DMS53 (cell line): ENCODE results near the gene CHRNA7.

ENCODE experiments used
- DNase-seq: peaks from one replicate; lab custom pipeline; 2025; lab: John Stamatoyannopoulos, UW

The CHRNA7 gene

DNA sequence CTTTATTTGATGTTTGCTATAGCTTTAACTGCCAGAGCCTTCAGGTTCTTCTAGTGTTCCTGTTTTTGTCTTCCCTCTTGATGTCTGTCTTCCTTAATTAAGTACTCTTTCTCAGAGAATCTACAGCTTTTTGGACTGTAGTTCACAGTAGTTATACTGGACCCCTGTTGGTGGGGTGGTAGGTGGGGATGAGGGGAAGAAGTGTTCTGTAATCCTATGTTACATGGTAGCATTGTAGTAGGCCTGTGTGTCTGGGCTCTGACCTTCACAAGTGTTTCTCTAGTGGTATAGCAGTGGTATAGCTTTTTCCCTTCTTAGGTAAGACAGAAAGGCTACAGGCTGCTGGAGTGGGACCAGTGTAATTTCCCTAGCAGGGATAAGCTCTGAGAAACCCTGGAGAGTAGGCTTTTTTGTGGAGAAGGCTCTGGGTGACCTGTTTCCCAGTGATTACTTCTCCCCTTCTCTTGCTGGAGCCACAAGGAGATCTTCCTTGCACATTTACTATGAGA lies 59.6 kb downstream of the CHRNA7 start:
- no peak for DNase-seq

DNA sequence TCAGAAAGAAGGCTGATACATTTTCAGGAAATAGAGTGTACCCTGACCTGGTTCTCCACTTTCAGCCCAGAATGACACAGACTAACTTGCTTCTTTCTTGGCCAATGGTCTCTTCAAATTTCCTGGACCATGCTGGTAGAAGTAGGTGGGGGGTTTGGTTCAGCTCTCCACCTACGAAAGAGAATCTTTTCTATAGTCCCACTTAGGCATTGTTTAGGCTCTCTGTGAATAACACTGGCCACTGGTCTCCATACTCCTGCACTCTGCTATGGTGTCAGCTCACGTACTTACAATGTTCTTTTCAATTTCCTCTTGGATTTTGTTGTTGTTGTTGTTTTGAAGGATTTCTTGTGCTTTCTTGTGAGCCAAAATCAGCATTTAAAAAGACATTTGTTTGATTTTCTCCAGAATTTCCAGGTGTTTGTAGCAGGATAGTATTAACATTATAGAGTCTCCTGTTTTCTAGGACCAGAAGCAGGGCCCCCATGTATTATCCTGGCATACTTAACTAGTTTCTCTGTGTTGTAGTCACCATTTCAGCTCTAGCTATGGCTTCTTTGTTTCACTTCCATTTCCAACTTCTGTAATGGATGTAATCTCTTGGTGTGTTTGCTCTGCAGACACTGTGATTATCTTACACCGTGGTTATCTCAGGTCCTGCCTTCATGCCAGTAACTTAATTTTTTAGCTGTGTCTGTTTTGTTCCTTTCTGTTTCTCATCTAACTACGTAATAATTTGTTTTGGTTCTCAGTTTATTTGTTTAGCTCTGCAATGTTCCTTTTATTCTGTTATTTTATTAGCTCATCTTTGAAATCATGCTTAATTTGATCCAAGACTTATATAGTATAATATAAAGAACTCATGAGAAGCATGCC lies 61.4 kb downstream of the CHRNA7 start:
- DNase-seq = no peak

DNA sequence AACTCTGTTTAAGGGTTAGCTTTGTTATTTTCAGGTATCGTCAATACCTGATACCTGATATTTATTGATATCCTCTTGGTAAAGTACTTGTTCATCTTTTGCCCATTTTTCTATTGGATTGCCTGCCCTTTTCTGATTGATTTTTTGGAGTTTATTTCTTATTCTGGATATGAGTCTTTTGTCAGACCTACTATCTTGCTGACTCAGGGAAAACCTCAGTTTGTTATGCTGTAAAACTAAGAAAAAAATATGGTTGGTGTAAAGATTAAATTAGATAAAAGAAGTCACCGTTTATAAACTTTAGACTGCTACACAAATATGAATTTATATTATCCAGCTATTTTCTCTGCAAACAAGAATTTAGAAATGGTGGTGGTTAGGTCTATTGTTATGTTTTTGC lies 65.9 kb downstream of the CHRNA7 start:
- DNase-seq = no peak

DNA sequence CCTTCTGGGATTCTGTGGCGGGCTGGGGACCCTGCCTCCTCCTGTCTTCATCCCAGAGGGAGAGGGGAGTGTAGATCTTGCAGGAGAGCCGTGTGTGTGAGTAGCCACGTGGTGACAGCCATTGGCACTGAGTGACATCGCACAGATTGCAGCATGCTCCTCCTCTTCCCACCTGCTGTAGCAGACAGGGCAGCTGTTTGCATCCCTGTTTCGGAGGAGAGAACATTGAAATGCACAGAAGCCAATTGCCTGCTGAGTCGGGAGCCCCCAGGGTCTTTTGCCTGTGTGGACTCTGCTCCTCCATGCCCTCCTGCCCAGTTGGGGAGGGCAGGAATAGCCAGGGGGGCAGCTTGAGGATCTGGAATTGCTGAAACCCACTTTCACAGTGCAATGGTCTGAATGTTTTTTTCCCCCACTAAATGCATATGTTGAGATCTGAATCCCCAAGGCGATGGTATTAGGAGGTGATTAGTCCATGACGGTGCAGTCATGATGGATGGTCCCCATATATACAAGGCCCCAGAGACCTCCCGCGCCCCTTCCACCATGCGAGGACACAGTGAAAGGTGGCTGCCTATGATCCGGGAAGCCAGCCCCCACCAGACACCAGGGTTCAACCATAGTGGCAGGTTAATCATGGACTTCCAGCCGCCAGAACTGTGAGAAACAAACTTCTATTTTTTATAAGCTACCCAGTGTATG lies 66.8 kb downstream of the CHRNA7 start:
- DNase-seq = no peak

DNA sequence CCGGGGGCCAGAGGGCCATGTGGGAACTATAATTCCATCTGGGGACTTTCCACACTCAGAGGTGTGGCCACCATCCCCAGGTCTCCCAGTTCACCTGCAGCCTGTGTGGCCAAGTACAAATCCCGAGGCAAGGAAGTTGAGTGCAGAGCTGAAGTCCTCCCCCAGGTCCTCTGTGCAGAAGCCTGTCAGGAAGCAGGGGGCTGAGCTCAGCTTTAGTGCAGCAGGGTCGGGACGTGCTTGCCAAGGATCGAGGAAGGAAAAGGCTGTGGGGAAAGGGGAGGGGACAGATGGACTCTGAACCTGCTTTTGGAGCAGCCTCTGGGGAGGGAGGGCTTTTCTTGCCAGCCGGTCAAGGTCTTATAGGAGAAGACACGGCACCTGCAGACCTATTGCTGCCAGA lies 67.7 kb downstream of the CHRNA7 start:
- no peak for DNase-seq

DNA sequence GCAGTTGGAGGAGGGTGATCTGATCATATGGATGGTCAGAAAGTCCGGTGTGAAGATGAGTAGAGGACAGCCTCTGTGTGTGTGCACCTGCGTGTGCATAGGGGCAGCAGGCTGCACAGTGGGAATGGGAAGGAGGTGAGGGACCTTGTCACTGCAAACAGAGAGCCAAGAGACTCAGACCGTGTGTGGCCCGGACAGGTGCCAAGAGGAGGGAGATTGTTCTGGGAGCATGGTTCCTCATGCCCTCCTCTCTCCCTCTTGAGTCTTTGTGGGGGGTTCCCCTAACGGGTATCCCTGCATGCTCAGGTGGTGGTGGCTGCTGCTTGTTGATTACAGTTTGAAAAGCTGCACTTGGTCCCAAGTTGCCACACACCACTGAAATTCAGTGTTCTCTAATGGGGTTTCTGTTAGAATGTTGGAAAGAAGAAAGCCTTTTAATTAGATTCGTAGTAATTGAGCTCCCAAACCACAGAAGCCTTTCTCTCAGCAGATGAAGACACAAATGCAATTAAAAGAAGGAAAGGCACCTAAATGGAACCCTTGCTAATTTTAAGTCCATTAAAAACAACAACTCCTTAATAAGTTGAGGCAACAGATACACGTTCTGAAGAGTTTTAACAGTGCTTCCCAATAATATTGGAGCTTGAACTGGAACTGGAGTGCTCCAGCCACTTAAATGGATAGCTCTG lies 68.9 kb downstream of the CHRNA7 start:
- DNase-seq = no peak

DNA sequence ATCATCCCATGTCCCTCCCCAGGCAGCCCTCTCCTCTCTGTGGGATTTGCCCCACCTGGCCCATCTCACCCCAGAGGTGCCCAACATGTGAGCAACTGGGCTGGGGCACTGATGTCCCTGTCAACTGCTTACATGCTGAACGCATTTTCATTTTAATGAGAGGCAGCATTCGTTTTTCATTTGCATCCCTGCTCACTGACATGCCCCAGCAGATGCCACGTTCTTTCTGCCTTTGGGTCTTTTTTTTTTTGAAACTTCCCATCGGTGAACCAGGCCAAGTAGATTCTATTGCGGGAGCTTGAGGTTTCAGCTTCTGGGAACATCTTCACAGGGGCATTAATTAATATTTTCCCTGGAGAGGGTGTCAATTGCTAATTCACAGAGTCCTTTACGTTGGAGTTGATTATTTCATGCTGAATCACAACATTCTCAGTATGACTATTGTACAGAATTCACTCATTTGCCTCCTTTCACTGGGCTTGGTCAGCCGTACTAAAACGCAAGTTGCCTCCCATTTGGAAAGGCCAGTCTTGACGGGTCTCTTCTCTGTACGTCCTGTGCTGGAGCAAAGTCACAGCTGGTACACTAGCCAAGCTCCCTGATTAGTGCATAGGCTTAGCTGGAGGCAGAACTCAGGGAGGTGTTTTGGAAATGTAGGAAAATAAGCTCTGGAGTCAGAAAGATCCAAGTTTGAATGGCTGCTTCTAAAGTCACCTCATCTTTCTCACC lies 69.8 kb downstream of the CHRNA7 start:
- DNase-seq = no peak

DNA sequence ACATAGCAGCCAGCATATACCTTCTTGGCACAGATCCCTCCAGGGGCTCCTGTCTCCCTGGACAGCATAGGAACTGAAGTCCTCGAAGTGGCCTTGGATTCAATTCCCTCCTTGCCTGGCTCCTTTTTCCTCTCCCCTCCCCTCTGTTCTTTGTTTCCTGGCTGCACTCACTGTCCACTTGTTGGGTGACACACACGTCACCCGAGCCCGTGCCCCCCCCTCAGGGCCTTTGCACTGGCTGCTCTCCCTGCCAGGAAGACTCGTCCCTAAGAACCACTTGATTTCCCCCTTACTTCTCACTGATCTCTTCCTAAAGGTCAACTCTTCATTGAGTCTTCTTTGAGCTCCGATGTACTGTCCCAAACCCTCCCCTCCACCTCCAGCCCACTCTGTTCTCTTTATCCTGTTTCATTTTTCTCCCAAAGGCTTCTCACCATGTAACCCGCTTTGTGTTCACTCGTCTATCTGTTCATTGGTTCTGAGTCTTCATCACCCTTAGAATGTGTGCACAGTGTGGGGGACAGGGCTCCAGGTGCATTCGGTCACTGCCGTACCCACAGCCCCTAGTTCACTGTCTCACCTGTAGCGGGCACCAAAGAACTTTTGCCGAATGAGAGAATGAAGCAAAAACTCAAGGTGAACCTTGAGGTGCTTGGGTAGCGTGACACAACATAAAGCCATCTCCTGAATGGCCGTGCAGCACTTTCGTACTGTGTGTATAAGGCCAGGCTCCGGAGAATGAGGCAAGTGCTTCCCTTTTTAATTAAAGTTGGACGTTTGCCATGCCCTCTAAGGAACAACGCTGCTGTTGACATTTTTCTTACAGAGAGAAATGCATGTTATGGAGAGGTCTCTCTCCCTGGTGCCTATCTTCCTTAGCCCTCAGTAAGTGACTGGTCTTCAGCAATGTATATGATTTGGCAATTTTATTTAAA lies 74.0 kb downstream of the CHRNA7 start:
- no peak for DNase-seq

DNA sequence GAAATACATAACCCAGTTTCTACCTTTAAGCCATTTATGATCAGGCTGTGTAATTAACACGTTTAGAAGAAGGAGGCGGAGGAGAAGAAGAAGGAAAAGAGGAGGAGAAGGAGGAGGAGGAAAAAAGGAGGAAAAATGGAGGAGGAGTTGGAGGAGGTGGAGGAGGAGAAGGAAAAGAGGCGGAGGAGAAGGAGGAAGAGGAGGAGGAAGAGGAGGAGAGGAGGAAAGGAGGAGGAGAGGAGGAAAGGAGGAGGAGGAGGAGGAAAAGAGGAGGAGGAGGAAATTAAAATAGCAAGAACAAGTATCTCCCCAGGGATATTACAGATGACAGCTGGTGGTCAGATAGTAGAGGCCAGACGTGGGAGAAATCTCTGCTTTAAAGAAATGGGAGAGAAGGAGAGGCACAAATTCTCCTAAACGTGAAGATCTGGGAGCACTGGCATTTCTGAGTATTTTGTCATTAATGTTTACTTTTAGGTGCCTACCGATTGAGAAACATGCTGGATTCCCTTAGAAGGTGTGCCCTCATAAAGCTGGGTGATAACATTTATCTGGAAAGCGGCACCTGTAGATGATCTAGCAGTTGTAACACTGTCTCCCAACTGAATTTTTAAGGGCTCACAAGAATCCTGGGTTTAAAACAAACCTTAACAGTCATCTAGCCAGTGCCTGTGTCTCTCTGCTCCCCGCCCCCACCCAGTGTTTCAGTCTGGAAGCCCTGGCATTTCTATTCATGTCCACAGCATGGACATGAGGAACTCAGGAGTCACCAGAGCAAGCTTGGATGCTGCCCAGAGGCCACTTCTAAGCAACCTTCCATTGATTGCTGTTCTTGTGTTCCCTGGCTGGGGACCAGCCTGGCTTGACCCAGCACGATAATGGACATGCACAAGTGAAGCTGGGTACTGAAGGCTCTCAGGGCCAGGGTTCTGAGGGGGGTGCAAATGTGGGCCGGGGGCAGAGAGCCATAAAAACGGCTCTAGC lies 75.2 kb downstream of the CHRNA7 start:
- no peak for DNase-seq

DNA sequence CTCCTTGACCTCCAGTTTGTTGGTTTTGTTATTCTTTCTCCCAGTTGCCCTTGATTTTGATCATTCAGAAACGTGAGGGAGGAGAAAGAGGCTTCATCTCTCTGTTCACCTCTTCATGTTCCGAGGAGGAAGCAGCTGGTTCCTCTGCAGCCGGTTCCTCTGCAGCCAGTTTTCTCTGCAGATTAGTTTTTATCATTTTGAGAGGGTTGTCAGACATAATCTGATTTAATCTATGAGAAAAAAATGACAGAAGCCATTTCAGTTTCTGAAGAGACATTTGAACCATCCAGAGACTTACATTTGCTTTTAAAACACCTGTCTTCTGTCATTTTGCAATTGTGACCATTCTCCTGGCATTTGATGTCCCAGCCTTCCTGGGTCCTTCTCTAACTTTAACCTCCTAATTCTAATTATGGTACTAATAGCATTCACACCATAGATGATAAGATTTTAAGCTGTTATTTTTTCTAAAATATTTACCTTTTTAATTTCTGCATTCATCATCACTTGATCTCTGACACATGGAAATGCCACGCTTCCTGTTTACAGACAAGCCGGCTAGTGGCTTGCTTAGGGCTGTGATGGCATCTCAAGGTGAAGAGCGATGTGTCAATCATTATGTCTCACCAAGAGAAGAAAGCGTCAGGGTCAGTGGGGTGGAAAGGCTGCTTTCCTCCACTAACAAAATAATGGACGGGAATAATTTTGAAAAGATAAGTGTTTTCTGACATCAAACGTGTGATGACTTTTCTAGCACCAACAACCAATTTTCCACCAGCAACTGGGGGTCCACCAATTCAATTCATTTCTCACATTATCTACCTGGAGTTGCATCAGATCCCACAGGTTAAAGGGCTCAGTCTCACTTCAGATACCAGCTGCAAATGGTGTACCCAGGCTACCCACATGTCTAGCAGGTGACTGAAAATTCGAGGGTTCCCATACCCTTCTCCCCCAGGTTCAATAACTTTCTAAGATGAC lies 76.4 kb downstream of the CHRNA7 start:
- no peak for DNase-seq

DNA sequence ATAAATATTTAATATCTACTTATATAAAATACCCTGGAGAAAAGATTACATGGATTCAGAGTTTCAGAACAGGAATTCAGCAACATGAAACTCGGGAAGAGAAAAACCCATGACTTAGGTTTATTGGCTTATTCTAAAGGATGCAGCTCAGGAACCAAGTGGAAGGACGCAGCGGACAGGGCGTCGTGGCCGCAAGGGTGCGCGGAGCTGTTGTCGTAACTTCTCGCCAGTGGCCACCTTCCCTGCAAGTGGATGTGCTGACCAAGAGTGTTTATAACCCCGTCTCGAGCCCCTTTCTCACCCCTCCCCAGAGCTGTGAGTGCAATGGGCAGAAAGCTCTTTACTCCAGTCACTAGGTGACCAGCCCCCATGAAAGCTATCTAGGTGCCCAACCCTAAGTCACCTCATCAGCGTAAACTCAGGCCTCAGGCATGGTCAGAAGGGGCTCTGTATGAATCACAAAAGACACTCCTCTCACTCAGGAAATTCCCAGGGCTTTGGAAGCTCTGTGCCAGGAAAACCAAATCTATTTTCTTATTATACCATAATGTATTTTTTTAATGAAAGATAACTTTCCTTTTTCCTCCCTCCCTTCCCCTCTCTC lies 77.3 kb downstream of the CHRNA7 start:
- no peak for DNase-seq

DNA sequence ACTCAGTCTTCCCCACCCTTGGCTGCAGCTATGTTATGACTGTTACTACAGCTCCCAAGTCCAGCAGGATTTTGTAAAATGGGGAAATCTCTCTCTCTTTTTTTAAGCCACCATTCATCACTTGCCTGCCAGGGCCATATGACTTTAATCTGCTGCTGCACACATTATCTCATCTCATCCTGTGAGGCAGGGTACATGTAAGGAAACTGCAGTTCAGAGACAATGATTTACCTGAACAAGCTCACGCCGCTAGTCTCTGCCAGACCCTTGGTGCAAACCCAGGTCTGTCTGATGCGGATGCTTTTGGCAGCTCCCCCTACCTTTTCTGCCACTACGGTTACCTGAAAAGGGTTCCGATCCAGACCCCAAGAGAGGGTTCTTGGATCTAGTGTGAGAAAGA lies 78.3 kb downstream of the CHRNA7 start:
- DNase-seq = no peak

DNA sequence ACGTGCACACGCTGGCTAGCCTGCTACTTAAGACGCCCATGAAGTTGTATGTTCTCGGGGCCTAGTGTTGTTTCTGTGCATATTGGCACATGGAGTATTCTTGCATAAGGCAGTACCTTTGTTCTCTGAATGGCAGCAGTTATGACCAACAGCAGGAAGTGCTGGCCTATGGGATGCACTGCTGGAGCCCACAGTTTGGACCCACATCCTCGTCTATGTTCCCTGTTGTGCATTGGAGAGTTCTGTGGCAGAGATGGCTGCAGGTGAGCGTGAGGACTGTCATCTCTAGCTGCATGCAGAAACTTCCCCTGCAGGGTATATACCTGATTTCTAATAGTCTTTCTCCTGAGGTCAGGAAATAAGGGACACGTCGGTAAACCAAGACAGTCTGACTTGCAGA lies 81.8 kb downstream of the CHRNA7 start:
- DNase-seq = no peak

DNA sequence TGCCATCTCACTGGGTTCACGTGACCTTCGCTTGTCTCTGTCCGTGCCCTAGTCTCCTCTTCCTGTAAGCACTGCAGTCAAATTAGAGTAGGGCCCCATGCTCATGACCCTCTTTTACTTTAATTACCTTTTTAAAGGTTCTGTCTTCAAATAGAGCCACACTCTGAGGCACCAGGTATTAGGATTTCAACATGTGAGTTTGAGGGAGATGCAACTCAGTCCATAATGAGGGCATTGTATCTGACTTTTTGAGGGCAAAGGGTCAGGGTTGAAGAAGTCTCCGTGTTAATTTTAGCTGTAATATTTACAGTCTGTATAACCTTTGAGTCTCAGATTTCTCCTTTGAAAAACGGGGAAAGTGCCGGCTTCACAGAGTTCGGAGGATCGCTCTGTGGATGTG lies 82.9 kb downstream of the CHRNA7 start:
- no peak for DNase-seq

DNA sequence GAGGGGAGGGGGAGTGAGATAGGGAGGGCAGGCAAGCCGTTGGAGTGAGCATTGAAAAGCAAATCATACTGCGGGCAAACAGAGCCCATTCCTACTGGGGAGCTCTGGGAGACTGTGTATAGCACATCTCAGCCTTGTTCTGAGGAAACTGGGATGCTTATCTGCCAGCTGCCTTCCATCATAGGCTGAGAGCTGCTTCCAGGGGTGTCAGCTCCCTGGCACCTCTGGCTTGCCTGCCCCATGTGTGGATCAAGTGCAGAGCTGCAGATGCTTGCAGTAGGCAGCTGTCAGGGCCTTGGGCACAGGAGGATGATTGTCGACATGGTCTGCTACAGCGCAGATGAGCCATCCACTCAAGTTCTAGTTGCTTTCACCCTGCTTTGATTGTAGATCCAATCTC lies 86.8 kb downstream of the CHRNA7 start:
- DNase-seq = no peak

DNA sequence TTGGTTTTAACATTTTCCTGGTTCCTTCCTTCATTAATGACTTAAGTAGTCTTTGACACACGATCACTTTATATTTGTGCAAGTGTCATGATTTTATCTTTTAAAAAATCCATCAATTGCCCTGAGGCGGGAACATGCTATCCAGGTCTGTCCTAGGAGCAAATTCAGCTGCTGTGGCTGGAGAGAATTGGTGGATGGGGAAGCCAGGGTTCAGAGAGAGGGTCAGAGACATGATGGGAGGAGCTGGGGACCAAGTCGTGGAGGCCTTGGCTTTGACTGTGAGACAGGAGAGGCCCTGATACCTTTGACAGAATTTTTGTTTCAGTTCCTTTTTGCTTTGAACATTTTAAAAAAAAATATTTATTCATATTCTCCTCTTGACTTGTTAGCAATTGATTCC lies 89.0 kb downstream of the CHRNA7 start:
- DNase-seq = no peak

DNA sequence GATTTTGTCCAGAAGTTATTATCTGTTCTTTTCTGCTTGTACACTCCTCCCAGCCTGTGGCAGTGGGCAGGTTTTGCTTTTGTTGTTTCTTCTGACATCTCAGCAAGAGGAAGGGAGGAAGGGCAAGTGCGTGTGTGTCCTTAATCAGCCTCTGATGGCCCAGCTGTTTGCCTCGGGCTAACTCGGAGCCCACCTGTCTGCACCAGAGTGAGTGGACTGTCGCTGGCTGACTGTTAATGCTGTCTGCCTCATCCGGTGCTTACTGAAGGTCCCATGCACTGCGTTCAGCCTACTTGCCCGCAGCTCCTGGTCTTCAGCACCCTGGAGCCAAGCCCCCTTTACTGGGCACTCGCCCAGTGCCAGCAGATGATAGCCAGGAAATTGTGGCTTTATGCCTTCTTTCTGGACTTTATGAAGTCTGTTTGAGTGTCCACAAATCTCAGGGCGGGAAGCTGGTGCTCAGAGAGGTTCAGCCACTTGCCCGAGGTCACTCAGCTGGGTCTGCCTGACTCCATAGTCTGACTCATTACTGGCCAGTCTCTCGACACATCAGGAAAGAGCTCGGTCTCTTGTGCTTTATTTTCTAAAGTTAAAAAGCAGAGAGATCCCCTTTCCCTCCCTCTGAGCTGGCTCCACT lies 89.5 kb downstream of the CHRNA7 start:
- DNase-seq = no peak
